GM21390 (cell line): ENCODE data around the gene LRP1B.
A peak's percentile ranks its signal among the peaks of the same experiment; 100 is the strongest.

ENCODE experiments used
- ATAC-seq: cut with Tn5 transposase; IDR thresholded peaks from one replicate; pipeline ENCODE4 v1.9.1; 2021; ENCODE audit not compliant: unreplicated experiment

The LRP1B gene

DNA sequence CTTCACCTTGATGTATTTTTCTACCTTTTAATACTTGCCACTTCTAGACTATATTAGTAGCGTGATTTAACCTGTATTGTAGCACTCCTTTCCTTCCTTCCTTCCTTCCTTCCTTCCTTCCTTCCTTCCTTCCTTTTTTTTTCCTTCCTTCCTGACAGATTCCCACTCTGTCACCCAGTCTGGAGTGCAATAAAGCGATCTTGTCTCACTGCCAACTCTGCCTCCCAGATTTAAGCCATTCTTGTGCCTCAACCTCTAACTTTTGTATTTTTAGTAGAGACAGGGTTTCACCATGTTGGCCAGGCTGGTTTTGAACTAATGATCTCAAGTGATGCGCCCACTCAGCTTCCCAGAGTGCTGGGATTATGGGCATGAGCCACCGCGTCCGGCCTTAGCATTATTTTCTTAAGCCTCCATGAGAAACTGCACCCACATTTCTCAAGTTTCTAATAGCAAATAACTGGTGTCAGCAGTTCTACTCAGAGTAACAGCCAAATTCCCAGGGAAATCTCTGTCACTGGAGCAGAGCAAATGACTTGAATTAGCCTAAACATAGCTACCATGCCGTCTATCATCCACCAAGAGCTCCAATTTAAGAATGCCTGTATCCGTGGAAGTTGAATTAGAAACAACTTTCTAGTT, 529.2 kb downstream of the LRP1B start:
- no peak for ATAC-seq

GRCh38 chr2:141599721-141600120, 531.1 kb downstream of the LRP1B start:
- ATAC-seq: no peak

- no peak for ATAC-seq
Observed at GRCh38 chr2:141598982-141599381, 531.8 kb downstream of the LRP1B start.

- ATAC-seq: no peak
Observed at GRCh38 chr2:141595316-141595920, 535.4 kb downstream of the LRP1B start.

DNA sequence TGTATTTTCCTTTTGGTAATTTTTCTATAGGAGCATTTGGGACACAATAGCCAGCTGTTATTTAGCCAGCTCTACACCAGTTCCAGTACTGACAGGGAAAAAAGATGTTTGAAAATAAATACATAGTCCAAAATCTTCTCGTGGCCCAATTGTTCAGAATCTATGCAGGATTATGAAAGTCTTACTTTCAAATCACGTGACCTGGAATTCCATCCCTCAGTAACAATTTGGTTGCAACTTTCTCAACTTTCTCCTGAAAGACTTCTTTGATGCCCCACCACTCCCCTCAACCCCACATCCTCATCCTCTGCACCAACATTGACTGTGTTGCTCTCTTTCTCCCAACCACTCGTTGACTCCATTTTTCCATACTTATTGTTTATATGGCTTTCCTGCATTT, 539.0 kb downstream of the LRP1B start:
- no peak for ATAC-seq

GRCh38 chr2:141590620-141591019, 540.2 kb downstream of the LRP1B start:
- ATAC-seq: no peak

DNA sequence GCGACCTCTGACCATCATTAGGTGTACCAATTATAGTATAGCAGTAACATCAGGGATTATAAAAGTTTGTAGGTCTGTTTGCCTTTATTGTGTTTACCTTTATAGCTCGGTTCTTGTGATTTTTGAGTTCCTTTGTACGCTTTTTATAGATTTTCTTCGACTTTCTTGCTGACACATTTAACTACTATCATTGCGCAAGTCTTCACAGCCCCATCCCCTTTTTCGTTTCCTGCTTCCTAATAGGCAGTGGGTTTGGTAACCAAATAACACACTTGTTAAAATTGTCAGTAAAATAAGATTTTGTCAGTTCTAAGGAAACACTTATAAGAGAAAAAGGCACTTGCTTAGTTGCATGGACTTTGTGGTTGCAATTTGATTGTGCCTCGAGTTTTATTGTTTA, 541.5 kb downstream of the LRP1B start:
- ATAC-seq: no peak

- ATAC-seq: no peak
Observed at GRCh38 chr2:141586985-141587384, 543.8 kb downstream of the LRP1B start.

GRCh38 chr2:141582213-141582612, 548.6 kb downstream of the LRP1B start:
- no peak for ATAC-seq

- ATAC-seq: no peak
Observed at GRCh38 chr2:141579071-141579470, 551.7 kb downstream of the LRP1B start.

- no peak for ATAC-seq
Observed at GRCh38 chr2:141570474-141571131, 560.2 kb downstream of the LRP1B start.

- no peak for ATAC-seq
Observed at GRCh38 chr2:141569941-141570340, 560.9 kb downstream of the LRP1B start.

- ATAC-seq: no peak
Observed at GRCh38 chr2:141565597-141565996, 565.2 kb downstream of the LRP1B start.

- no peak for ATAC-seq
Observed at GRCh38 chr2:141560723-141561122, 570.1 kb downstream of the LRP1B start.

GRCh38 chr2:141557329-141558095, 573.3 kb downstream of the LRP1B start:
- peak; percentile 45 for ATAC-seq

DNA sequence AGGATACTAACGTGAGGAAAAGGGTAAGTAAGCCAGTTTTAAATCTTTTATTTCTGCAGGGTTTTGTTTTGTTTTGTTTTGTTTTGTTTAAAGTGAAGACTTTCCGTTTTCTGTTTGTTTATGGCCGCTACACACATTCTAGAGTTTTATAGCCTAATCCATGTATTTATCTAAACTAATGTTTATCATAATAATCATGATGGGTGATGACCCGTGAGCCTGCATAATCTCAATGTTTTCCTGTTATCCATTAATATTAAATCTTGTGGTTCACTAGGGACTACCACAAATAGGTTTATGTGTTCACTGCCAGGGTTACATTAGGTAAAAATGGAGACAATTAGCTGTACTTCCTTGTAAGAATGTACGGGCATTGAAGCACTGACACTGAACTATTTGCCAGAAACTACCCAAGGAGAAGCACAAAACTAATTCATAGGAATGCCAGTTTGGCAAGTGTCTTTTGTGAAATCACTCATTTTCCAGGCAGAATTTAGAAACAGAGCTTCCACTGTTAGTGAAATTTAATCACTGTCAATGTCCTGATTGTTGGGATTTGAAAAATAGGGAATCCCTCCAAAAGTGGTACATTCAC, 574.8 kb downstream of the LRP1B start:
- no peak for ATAC-seq

DNA sequence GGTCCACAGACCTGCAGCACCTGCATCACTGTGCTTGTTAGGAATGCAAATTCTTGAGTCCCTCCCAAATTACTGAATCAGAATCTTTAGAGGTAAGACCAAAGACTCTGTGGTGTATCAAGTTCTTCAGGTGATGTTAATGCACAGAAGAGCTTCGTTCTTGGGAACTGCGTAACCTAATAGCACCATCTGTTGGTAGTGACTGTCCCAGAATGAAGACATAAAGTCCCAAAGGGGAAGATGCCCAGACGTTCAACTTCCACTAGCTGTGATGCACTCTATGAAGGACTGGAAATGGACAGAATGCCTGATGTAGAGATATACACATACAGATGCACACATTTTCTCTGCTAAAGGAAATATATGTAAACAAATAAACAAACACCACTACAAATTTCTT, 576.0 kb downstream of the LRP1B start:
- peak; percentile 82 for ATAC-seq

DNA sequence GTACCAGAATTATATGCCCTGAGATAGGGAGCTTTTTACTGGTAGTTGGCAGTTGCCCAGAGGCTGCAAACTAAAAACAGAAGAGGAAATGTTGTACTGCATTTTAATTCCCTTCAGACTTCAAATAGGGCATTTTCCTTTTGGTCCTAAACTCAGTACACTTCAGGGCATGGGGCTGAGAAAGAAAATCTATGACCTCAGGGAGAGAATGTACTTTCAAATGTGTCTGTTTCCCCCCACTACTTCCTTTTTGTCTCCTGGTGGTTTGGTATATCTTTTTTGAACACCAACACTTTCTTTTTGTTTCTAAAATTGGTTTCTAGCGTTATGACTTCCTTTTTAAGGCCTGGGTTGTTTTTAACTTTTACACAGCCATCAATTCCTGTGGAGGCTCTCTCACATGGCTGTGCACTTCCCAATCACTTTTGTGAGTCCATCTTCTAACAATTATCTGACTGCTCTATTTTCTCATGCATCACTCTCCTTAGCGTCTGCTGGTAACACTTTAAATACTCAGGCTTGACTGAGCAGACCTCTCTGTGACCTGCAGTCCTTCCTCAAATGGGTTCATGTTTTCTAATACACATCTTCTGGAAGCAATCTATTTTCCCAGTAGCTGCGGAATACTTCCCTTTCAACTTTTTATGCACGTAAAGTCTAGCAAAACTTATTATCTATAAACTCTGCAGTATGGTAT, 596.0 kb downstream of the LRP1B start:
- peak; percentile 92 for ATAC-seq

GRCh38 chr2:141529659-141530058, 601.2 kb downstream of the LRP1B start:
- no peak for ATAC-seq

DNA sequence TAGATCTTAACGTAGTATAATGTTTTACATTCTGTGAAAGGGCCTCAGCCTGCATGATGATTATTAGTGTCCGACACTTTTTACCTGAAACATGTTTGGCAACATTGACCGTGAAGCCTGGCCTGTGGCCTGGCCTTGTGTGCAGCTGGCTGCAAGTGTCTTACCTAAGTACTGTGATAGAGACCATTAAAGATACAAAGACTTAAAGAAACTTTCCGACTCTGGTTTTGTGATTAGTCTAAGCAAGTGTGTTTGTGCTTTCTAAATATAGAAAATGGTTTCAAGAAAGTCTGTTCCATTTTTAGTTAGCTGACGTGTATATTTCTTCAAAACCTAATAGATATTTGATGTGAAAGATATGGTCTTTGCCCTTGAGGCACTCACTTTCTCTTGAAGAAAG, 601.8 kb downstream of the LRP1B start:
- ATAC-seq: no peak

GRCh38 chr2:141526760-141527159, 604.1 kb downstream of the LRP1B start:
- no peak for ATAC-seq
